ENCODE results near the gene CARMIL1.

The CARMIL1 gene

DNA sequence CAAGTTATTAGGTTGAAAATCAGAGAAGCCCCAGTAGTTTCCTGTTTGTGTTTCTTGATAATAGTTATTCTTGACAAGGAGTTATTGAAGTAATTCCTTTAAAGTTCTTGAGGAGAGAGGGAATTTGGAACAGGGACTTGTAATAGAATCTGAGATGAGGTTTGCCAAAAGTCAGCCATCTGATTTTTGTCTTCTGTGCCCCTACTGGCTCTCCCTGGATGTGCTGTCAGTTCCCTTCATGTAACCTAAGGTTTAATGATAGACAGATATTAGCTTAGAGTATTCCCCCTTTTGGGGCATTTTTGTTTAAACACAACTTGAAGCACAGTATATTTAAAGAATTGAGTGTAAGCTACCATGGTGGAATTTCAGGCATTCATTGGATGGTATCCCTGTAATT is 71.4 kb downstream of the CARMIL1 start:
- Histone ChIP-seq H3K27ac (no peak overlapping the region), H3K27me3 (ENCODE audit: insufficient read depth, low read depth, severe bottlenecking) (no peaks in the 10 kb centered on the region), H3K9me3 (ENCODE audit: severe bottlenecking) (no peaks in the 10 kb centered on the region), H3K4me3 (ENCODE audit: low read depth, low read length) (no peak overlapping the region), H3K36me3 (no peaks in the 10 kb centered on the region)
- no peak for DNase-seq
- TF ChIP-seq CTCF (IDR thresholded peaks at IDR 0.05; ENCODE audit: low read depth, low read length): no peak

DNA sequence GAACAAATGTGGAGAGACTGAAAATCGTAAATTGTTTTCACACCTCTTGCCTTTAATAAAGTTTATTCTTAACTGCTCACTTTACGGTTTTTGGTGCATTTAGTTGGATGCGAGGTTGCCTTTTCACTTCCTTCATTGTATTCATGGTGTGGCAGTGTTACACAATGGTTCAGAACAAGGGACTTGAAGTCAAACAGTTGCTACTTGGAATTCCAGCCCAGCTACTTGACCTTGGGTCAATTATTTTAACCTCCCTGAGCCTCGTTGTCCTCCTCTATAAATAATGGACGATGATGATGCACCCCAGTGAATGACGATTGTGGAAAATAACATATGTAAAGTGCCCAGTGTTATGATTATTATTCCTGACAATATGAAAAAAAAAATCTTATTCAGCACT is 72.3 kb downstream of the CARMIL1 start:
- no peaks in the 10 kb centered on the region for H3K36me3 ChIP-seq
- H3K9me3 ChIP-seq (ENCODE audit: severe bottlenecking): no peaks in the 10 kb centered on the region
- no peak for DNase-seq
- TF ChIP-seq CTCF (IDR thresholded peaks at IDR 0.05; ENCODE audit: low read depth, low read length): no peak
- H3K4me3 ChIP-seq (ENCODE audit: low read depth, low read length): no peak overlapping the region
- no peak overlapping the region for H3K27ac ChIP-seq
- no peaks in the 10 kb centered on the region for H3K27me3 ChIP-seq (ENCODE audit: insufficient read depth, low read depth, severe bottlenecking)

DNA sequence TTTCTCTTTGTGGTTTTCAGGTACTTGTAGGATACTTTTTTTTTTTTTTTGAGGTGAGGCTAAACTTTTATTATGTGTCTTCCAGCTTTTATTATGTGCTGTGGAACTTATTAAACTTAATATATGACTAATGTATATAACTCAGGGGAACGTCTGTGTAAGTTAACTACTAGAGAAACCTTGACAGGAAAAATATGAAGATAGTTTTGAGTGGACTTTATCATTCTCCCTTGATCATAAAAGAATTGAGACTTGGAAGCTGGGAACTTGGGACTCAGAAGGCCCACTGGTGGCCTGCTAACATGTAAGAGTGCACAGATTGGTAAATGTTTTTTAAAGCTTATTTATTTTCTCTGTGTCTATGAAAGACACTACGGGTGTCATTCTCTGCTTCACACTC is 73.1 kb downstream of the CARMIL1 start:
- no peaks in the 10 kb centered on the region for H3K27me3 ChIP-seq (ENCODE audit: insufficient read depth, low read depth, severe bottlenecking)
- no peak for DNase-seq
- no peak overlapping the region for H3K4me3 ChIP-seq (ENCODE audit: low read depth, low read length)
- no peak for TF ChIP-seq CTCF (IDR thresholded peaks at IDR 0.05; ENCODE audit: low read depth, low read length)
- no peaks in the 10 kb centered on the region for H3K36me3 ChIP-seq
- H3K9me3 ChIP-seq (ENCODE audit: severe bottlenecking): no peaks in the 10 kb centered on the region
- H3K27ac ChIP-seq: no peak overlapping the region

GRCh38 chr6:25354078-25354932 is 75.1 kb downstream of the CARMIL1 start:
- no peaks in the 10 kb centered on the region for H3K27me3 ChIP-seq (ENCODE audit: insufficient read depth, low read depth, severe bottlenecking)
- H3K27ac ChIP-seq: no peak overlapping the region
- no peaks in the 10 kb centered on the region for H3K9me3 ChIP-seq (ENCODE audit: severe bottlenecking)
- DNase-seq: no peak
- no peak for TF ChIP-seq CTCF (IDR thresholded peaks at IDR 0.05; ENCODE audit: low read depth, low read length)
- H3K4me3 ChIP-seq (ENCODE audit: low read depth, low read length): no peak overlapping the region
- no peaks in the 10 kb centered on the region for H3K36me3 ChIP-seq

DNA sequence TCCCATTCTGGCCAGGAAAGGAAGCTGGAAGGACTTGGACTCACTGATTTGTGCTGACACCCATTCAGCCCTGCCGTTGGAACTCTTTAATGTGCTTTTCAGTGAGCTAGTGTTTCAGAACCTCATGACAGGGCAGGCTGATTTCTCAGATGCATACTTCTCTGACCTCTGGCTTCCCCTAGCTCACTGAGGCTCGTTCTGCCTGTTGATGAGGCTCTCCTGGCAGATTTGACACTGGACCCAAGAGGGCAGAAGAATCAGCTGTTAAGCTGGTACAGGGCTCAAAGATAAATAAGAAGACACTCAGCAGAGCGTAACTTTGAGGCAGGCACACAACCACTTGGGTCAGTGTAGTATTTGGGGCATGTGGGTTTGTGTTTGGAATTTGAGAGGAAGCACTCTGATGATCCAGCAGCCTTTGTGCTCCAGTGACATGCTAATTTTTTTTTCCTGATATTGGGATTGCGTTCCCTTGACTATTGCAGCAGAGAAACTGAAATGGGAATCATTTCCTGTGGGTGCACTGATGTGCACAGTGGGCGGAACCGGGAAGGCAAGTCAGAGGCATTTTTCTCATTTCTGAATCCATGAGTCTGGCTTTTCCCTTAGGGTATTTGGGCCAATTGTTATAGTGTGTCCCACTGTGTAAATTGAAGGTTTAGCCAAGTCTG is 80.2 kb downstream of the CARMIL1 start:
- Histone ChIP-seq H3K27ac (no peak overlapping the region), H3K4me3 (ENCODE audit: low read depth, low read length) (no peak overlapping the region), H3K27me3 (ENCODE audit: insufficient read depth, low read depth, severe bottlenecking) (no peaks in the 10 kb centered on the region), H3K9me3 (ENCODE audit: severe bottlenecking) (no peaks in the 10 kb centered on the region), H3K36me3 (no peaks in the 10 kb centered on the region)
- no peak for DNase-seq
- TF ChIP-seq CTCF (IDR thresholded peaks at IDR 0.05; ENCODE audit: low read depth, low read length): no peak
